Mammary epithelial cell (primary cell): ENCODE data around the gene GRB14.

Experiments used
- EZH2 ChIP-seq: IDR thresholded peaks from 2 replicates; pipeline ENCODE4 v1.6.1; 2012; ENCODE audit warnings: low read length, inconsistent platforms, borderline replicate concordance
- TF ChIP-seq, protein P1 (sequence below), 2 donors: IDR thresholded peaks in 1 of 2; conservative IDR thresholded peaks in 1 of 2; 2 replicates each; pipeline ENCODE4 v1.5.1; 2011 to 2012; ENCODE audit warnings: inconsistent platforms in 2 of 2, low read length in 2 of 2, mild to moderate bottlenecking in 2 of 2, control low read depth in 1 of 2, low read depth in 1 of 2; ENCODE audit not compliant: insufficient read depth in 1 of 2; ENCODE audit errors: extremely low read depth in 1 of 2

- TF ChIP-seq, protein P1, sequence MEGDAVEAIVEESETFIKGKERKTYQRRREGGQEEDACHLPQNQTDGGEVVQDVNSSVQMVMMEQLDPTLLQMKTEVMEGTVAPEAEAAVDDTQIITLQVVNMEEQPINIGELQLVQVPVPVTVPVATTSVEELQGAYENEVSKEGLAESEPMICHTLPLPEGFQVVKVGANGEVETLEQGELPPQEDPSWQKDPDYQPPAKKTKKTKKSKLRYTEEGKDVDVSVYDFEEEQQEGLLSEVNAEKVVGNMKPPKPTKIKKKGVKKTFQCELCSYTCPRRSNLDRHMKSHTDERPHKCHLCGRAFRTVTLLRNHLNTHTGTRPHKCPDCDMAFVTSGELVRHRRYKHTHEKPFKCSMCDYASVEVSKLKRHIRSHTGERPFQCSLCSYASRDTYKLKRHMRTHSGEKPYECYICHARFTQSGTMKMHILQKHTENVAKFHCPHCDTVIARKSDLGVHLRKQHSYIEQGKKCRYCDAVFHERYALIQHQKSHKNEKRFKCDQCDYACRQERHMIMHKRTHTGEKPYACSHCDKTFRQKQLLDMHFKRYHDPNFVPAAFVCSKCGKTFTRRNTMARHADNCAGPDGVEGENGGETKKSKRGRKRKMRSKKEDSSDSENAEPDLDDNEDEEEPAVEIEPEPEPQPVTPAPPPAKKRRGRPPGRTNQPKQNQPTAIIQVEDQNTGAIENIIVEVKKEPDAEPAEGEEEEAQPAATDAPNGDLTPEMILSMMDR (conservative IDR thresholded peaks at IDR 0.05 in 1 of 2, IDR thresholded peaks at IDR 0.05 in 1 of 2; ENCODE audit: extremely low read depth in 1 of 2, insufficient read depth in 1 of 2, low read depth in 1 of 2, low read length in 2 of 2): no peak
- no peak for TF ChIP-seq EZH2
Measured at GRCh38 chr2:164568317-164568716, 53.0 kb downstream of the GRB14 start.
